GM21390 (cell line): ENCODE measurements around the gene TACC2.

ENCODE experiments used
- ATAC-seq: cut with Tn5 transposase; IDR thresholded peaks from one replicate; pipeline ENCODE4 v1.9.1; 2021; ENCODE audit not compliant: unreplicated experiment

The TACC2 gene

GRCh38 chr10:122141821-122142640 is 153.1 kb downstream of the TACC2 start:
- ATAC-seq, result no peak

- no peak for ATAC-seq
These were observed 153.8 kb downstream of the TACC2 start for GRCh38 chr10:122142641-122143237.

- no peak for ATAC-seq
These were observed 154.4 kb downstream of the TACC2 start for GRCh38 chr10:122143238-122143841.

- ATAC-seq, result no peak
These were observed 155.2 kb downstream of the TACC2 start for GRCh38 chr10:122144199-122144598.

- no peak for ATAC-seq
These were observed 156.2 kb downstream of the TACC2 start for GRCh38 chr10:122145113-122145512.

- ATAC-seq, result no peak
These were observed 158.7 kb downstream of the TACC2 start for GRCh38 chr10:122147663-122148062.

GRCh38 chr10:122148876-122149560 is 160.1 kb downstream of the TACC2 start:
- no peak for ATAC-seq

GRCh38 chr10:122149561-122150505 is 160.9 kb downstream of the TACC2 start:
- ATAC-seq, result no peak

GRCh38 chr10:122151121-122151694 is 162.2 kb downstream of the TACC2 start:
- ATAC-seq, result no peak

- no peak for ATAC-seq
These were observed 163.6 kb downstream of the TACC2 start for GRCh38 chr10:122152544-122152943.

- ATAC-seq, result no peak
These were observed 165.1 kb downstream of the TACC2 start for GRCh38 chr10:122154031-122154544.

- no peak for ATAC-seq
These were observed 165.8 kb downstream of the TACC2 start for GRCh38 chr10:122154545-122155366.

- no peak for ATAC-seq
These were observed 168.5 kb downstream of the TACC2 start for GRCh38 chr10:122157451-122157850.

GRCh38 chr10:122158362-122158761 is 169.4 kb downstream of the TACC2 start:
- ATAC-seq, result no peak

GRCh38 chr10:122159141-122159970 is 170.4 kb downstream of the TACC2 start:
- no peak for ATAC-seq

- ATAC-seq, result no peak
These were observed 172.8 kb downstream of the TACC2 start for GRCh38 chr10:122161795-122162194.

GRCh38 chr10:122162671-122163173 is 173.8 kb downstream of the TACC2 start:
- no peak for ATAC-seq
